GM18951 (cell line): ENCODE results near the gene EIF4E2.

ENCODE experiments used
- POLR2A ChIP-seq: IDR thresholded peaks from 4 replicates; pipeline ENCODE4 v1.6.1; 2011; ENCODE audit warnings: mild to moderate bottlenecking; ENCODE audit not compliant: insufficient read length, insufficient read depth; ENCODE audit errors: extremely low read depth
- in situ Hi-C: fragments of 300-500 bp; cut with MboI; formaldehyde crosslinking; loops from one replicate; pipeline ENCODE4 v1.12.0; 2022; ENCODE audit warnings: low sequenced_read_pairs, mixed read lengths, inconsistent platforms; ENCODE audit not compliant: unreplicated experiment

EIF4E2 gene

GRCh38 chr2:232550354-232551249 lies at the start of gene EIF4E2, which contains the start of gene TIGD1:
EIF4E2 (plus strand) TSS chr2:232550689; CDS start chr2:232550725, 36 bp downstream.
TIGD1 (minus strand) TSS chr2:232550557; CDS start chr2:232549882, 675 bp downstream.
- in situ Hi-C loops: no loop called here
- TF ChIP-seq POLR2A: peak; percentile 96

GRCh38 chr2:232501331-232501771 lies 49.1 kb upstream of the EIF4E2 start:
- in situ Hi-C loops: no loop called here
- no peak for TF ChIP-seq POLR2A

GRCh38 chr2:232501794-232502390 lies 48.6 kb upstream of the EIF4E2 start:
- in situ Hi-C loops: no loop called here
- no peak for TF ChIP-seq POLR2A

- TF ChIP-seq POLR2A: no peak
- in situ Hi-C loops: no loop called here
Measured at GRCh38 chr2:232502511-232502910, 48.0 kb upstream of the EIF4E2 start.

- in situ Hi-C loops: no loop called here
- TF ChIP-seq POLR2A: no peak
Measured at GRCh38 chr2:232502911-232503808, 47.3 kb upstream of the EIF4E2 start.

GRCh38 chr2:232503809-232504323 lies 46.6 kb upstream of the EIF4E2 start:
- in situ Hi-C loops: no loop called here

GRCh38 chr2:232504438-232504837 lies 46.1 kb upstream of the EIF4E2 start:
- no peak for TF ChIP-seq POLR2A
- in situ Hi-C loops: no loop called here

More at GRCh38 chr2:232503809-232504323, 46.6 kb upstream of the EIF4E2 start:
- no peak for TF ChIP-seq POLR2A

GRCh38 chr2:232505856-232506255 lies 44.6 kb upstream of the EIF4E2 start:
- in situ Hi-C loops: no loop called here
- no peak for TF ChIP-seq POLR2A

GRCh38 chr2:232506709-232507108 lies 43.8 kb upstream of the EIF4E2 start:
- no peak for TF ChIP-seq POLR2A
- in situ Hi-C loops: no loop called here

GRCh38 chr2:232508251-232508650 lies 42.2 kb upstream of the EIF4E2 start:
- TF ChIP-seq POLR2A: no peak
- in situ Hi-C loops: no loop called here

- in situ Hi-C loops: loop anchor here (10.0 kb wide), 1 partner anchor 67 kb away; no protein-coding TSS in a partner anchor
- no peak for TF ChIP-seq POLR2A
Measured at GRCh38 chr2:232511336-232511890, 39.1 kb upstream of the EIF4E2 start.

- TF ChIP-seq POLR2A: no peak
- in situ Hi-C loops: loop anchor here (10.0 kb wide), 1 partner anchor 68 kb away; no protein-coding TSS in a partner anchor
Measured at GRCh38 chr2:232512602-232513001, 37.9 kb upstream of the EIF4E2 start.
